Measurements from ENCODE around the gene RDH11. TPM values are rescaled to one million over a fixed set of nuclear protein-coding genes. Genes with fewer than 3 reads are reported as not detected.
"Not testable (repeated sequence)": the region's sequence is repeated elsewhere in the genome, so short reads cannot be mapped to it uniquely, and the experiment has no call there.

The RDH11 gene
- polyA plus RNA-seq, 1 donor (not counting 4 experiments of a cell fraction or from before 2014, with no cell fraction given): 202 TPM

DNA sequence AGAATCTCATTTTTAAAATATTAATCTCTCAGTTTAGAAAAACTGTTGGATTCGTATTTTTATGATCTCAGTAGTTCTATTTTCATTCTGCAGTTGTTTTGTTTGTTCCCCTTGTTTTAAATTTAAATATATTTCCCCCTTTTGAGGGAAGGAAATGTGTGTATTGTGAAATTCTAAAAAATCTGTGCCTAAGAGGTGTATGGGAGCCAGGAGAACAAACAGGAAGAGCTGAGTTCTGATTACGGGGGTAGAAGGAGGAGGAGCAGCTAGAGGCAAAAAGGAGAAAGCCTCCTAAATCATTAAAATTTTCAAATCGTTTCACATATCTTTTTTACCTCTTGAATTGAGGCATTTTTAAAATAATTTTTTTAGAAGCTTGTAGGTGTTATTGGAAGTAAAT lies 8.4 kb upstream of the RDH11 start:
- Histone ChIP-seq H3K4me1 (ENCODE audit: control insufficient read depth, extremely low read depth, insufficient read depth, low read length) (peaks cover 8% of the 10 kb centered on the region), H3K27ac (ENCODE audit: control insufficient read depth, insufficient read depth, low read length) (no peak overlapping the region), H3K27me3 (ENCODE audit: control insufficient read depth, extremely low read depth, insufficient read depth, low read length) (no peaks in the 10 kb centered on the region), H3K9me3 (ENCODE audit: control insufficient read depth, low read depth, low read length) (no peaks in the 10 kb centered on the region), H3K4me2 (ENCODE audit: control insufficient read depth, extremely low read depth, insufficient read depth, low read depth, low read length) (no peak overlapping the region), H3K36me3 (ENCODE audit: control insufficient read depth in 2 of 2, extremely low read depth in 1 of 2, insufficient read depth in 2 of 2, low read length in 2 of 2) (no peaks in the 10 kb centered on the region), H3K4me3 (ENCODE audit: control insufficient read depth in 2 of 3, extremely low read depth in 1 of 3, insufficient read depth in 2 of 3, low read depth in 1 of 3, low read length in 3 of 3) (no peak overlapping the region), H4K20me1 (ENCODE audit: control insufficient read depth, extremely low read depth, insufficient read depth, low read length) (no peaks in the 10 kb centered on the region), H3K9ac (ENCODE audit: control insufficient read depth, extremely low read depth, insufficient read depth, low read length) (no peak overlapping the region), H3K9me1 (ENCODE audit: control insufficient read depth, extremely low read depth, insufficient read depth, low read length) (peaks cover 3% of the 10 kb centered on the region), H3K79me2 (ENCODE audit: control insufficient read depth, insufficient read depth, low read length) (no peaks in the 10 kb centered on the region), H2AFZ (ENCODE audit: control insufficient read depth, low read length) (no peak overlapping the region)
- FAIRE-seq (no peak), DNase-seq (ENCODE audit: low read depth, low spot score) (no peak)
- no peak for TF ChIP-seq EZH2 (IDR thresholded peaks at IDR 0.05; ENCODE audit: low read length)
- TF ChIP-seq, protein P1, sequence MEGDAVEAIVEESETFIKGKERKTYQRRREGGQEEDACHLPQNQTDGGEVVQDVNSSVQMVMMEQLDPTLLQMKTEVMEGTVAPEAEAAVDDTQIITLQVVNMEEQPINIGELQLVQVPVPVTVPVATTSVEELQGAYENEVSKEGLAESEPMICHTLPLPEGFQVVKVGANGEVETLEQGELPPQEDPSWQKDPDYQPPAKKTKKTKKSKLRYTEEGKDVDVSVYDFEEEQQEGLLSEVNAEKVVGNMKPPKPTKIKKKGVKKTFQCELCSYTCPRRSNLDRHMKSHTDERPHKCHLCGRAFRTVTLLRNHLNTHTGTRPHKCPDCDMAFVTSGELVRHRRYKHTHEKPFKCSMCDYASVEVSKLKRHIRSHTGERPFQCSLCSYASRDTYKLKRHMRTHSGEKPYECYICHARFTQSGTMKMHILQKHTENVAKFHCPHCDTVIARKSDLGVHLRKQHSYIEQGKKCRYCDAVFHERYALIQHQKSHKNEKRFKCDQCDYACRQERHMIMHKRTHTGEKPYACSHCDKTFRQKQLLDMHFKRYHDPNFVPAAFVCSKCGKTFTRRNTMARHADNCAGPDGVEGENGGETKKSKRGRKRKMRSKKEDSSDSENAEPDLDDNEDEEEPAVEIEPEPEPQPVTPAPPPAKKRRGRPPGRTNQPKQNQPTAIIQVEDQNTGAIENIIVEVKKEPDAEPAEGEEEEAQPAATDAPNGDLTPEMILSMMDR (optimal IDR thresholded peaks at IDR 0.05 in 1 of 3, IDR thresholded peaks at IDR 0.05 in 1 of 3, conservative IDR thresholded peaks at IDR 0.05 in 1 of 3; ENCODE audit: extremely low read depth in 1 of 3, insufficient read depth in 2 of 3, low read length in 3 of 3): no peak
- dilution Hi-C loops (cut with MboI; ENCODE audit: extremely low pct_ligation_motif_present, low sequenced_read_pairs): no loop called here

DNA sequence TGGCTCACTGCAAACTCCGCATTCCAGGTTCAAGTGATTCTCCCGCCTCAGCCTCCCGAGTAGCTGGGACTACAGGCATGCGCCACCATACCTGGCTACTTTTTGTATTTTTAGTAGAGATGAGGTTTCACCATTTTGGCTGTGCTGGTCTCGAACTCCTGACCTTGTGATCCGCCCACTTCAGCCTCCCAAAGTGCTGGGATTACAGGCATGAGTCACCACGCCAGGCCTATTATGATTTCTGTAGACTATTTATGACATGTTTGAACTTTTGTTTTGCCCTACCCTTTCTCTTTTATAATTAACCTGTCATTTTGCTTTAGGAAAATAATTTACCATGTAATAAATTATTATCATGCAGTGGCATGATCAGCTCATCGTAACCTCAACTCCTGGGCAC lies 5.9 kb upstream of the RDH11 start, which contains the start of gene RDH12:
TSS of gene RDH12 (plus strand) at position 395 of the 400 bp plus-strand sequence. CDS start 20,757 bp downstream, outside the sequence.
- H3K9me3 ChIP-seq (ENCODE audit: control insufficient read depth, low read depth, low read length); H3K9me1 ChIP-seq (ENCODE audit: control insufficient read depth, extremely low read depth, insufficient read depth, low read length); FAIRE-seq; H3K36me3 ChIP-seq (ENCODE audit: control insufficient read depth in 2 of 2, extremely low read depth in 1 of 2, insufficient read depth in 2 of 2, low read length in 2 of 2); dilution Hi-C loops (cut with MboI; ENCODE audit: extremely low pct_ligation_motif_present, low sequenced_read_pairs); H3K4me2 ChIP-seq (ENCODE audit: control insufficient read depth, extremely low read depth, insufficient read depth, low read depth, low read length); H2AFZ ChIP-seq (ENCODE audit: control insufficient read depth, low read length); H3K4me1 ChIP-seq (ENCODE audit: control insufficient read depth, extremely low read depth, insufficient read depth, low read length); H3K27ac ChIP-seq (ENCODE audit: control insufficient read depth, insufficient read depth, low read length); H3K9ac ChIP-seq (ENCODE audit: control insufficient read depth, extremely low read depth, insufficient read depth, low read length); H4K20me1 ChIP-seq (ENCODE audit: control insufficient read depth, extremely low read depth, insufficient read depth, low read length); H3K79me2 ChIP-seq (ENCODE audit: control insufficient read depth, insufficient read depth, low read length); DNase-seq (ENCODE audit: low read depth, low spot score); H3K4me3 ChIP-seq (ENCODE audit: control insufficient read depth in 2 of 3, extremely low read depth in 1 of 3, insufficient read depth in 2 of 3, low read depth in 1 of 3, low read length in 3 of 3); H3K27me3 ChIP-seq (ENCODE audit: control insufficient read depth, extremely low read depth, insufficient read depth, low read length): not testable (repeated sequence)

DNA sequence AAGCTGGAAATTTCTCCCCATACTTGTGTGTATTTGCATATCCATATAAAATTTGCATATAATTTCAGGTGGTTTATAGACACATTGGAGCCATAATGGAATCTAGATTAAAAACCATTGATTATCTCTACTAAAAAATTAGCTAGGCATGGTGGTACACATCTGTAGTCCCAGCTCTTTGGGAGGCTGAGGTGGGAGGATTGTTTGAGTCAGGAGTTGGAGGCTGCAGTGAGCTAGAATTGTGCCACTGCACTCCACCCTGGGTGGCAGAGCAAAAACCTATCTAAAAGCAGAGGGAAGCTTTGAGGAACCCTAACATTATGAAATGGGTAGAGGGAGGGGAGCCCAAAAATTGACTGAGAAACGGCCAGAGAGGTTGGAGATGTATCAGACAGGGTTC lies 2.6 kb upstream of the RDH11 start:
- no peak for TF ChIP-seq EZH2 (IDR thresholded peaks at IDR 0.05; ENCODE audit: low read length)
- TF ChIP-seq, protein P1 (optimal IDR thresholded peaks at IDR 0.05 in 1 of 3, IDR thresholded peaks at IDR 0.05 in 1 of 3, conservative IDR thresholded peaks at IDR 0.05 in 1 of 3; ENCODE audit: extremely low read depth in 1 of 3, insufficient read depth in 2 of 3, low read length in 3 of 3): no peak
- Histone ChIP-seq H3K36me3 (ENCODE audit: control insufficient read depth in 2 of 2, extremely low read depth in 1 of 2, insufficient read depth in 2 of 2, low read length in 2 of 2) (peaks cover 0 to 2% of the 10 kb centered on the region in 2 experiments), H3K9ac (ENCODE audit: control insufficient read depth, extremely low read depth, insufficient read depth, low read length) (no peak overlapping the region), H3K4me2 (ENCODE audit: control insufficient read depth, extremely low read depth, insufficient read depth, low read depth, low read length) (no peak overlapping the region), H3K9me3 (ENCODE audit: control insufficient read depth, low read depth, low read length) (no peaks in the 10 kb centered on the region), H3K9me1 (ENCODE audit: control insufficient read depth, extremely low read depth, insufficient read depth, low read length) (no peaks in the 10 kb centered on the region), H3K4me3 (ENCODE audit: control insufficient read depth in 2 of 3, extremely low read depth in 1 of 3, insufficient read depth in 2 of 3, low read depth in 1 of 3, low read length in 3 of 3) (no peak overlapping the region), H3K4me1 (ENCODE audit: control insufficient read depth, extremely low read depth, insufficient read depth, low read length) (peaks cover 10% of the 10 kb centered on the region), H3K27me3 (ENCODE audit: control insufficient read depth, extremely low read depth, insufficient read depth, low read length) (no peaks in the 10 kb centered on the region), H2AFZ (ENCODE audit: control insufficient read depth, low read length) (no peak overlapping the region), H4K20me1 (ENCODE audit: control insufficient read depth, extremely low read depth, insufficient read depth, low read length) (no peaks in the 10 kb centered on the region), H3K27ac (ENCODE audit: control insufficient read depth, insufficient read depth, low read length) (no peak overlapping the region), H3K79me2 (ENCODE audit: control insufficient read depth, insufficient read depth, low read length) (peaks cover 18% of the 10 kb centered on the region)
- FAIRE-seq (no peak), DNase-seq (ENCODE audit: low read depth, low spot score) (no peak)
- dilution Hi-C loops (cut with MboI; ENCODE audit: extremely low pct_ligation_motif_present, low sequenced_read_pairs): no loop called here
